K562 (cell line): ENCODE results near the gene TLN1. TPM values are rescaled to one million over a fixed set of nuclear protein-coding genes. Genes with fewer than 3 reads are reported as not detected.
A peak's percentile ranks its signal among the peaks of the same experiment; 100 is the strongest.

ENCODE experiments used
- BCL6 ChIP-seq: fragments of 250-450 bp; sonication (Bioruptor Pico); IDR thresholded peaks from 2 replicates; pipeline ENCODE4 v1.4.0; 2020
- CC2D1A ChIP-seq: fragments of 450-650 bp; IDR thresholded peaks from 2 replicates; pipeline ENCODE4 v1.6.1; 2017; ENCODE audit warnings: mild to moderate bottlenecking
- MTA2 ChIP-seq: fragments of 450-650 bp; IDR thresholded peaks from 2 replicates; pipeline ENCODE4 v1.6.1; 2016; ENCODE audit warnings: low read depth
- STAT5A ChIP-seq: IDR thresholded peaks from 2 replicates; pipeline ENCODE4 v1.6.1; 2012; ENCODE audit warnings: low read length, inconsistent platforms, borderline replicate concordance
- polyA plus RNA-seq, 8 experiments: library from polyadenylated mRNA; depleted of rRNA in 4 of 8; stranded (reverse) in 5 of 8; unstranded in 3 of 8; fragments of >200 nt; fragmentation: Nextera tagmentation in 2 of 8; fragmentation: Illumina TruSeq in 1 of 8; extraction: Ambion mirVana in 2 of 8; extraction: Trizol in 1 of 8; gene quantifications; 2 replicates each; pipeline versions ENCODE4 v1.2.1 to v1.2.3, GENCODE V29; 2011 to 2014; ENCODE audit warnings: inconsistent platforms in 1 of 8, missing spikeins in 1 of 8
- total RNA-seq, 7 experiments: library from RNA; depleted of rRNA in 6 of 7; stranded (reverse); fragments of >200 nt in 6 of 7; fragmentation: Illumina TruSeq in 2 of 7; extraction: Trizol in 2 of 7; gene quantifications; 2 replicates each; pipeline versions ENCODE4 v1.2.1 to v1.2.3, GENCODE V29; 2011 to 2021; ENCODE audit warnings: low replicate concordance in 1 of 7
- TF ChIP-seq, protein P1 (sequence below): fragments of 250-450 bp; sonication (Bioruptor Pico); IDR thresholded peaks from 2 replicates; pipeline ENCODE4 v1.4.0; 2020
- TF ChIP-seq, protein P2 (sequence below): sonication (generic); formaldehyde crosslinking; IDR thresholded peaks from 2 replicates; pipeline ENCODE4 v1.8.0; 2023; ENCODE audit warnings: mild to moderate bottlenecking, missing genetic modification reagents
- TF ChIP-seq, protein P3 (sequence below): sonication (generic); formaldehyde crosslinking; IDR thresholded peaks from 2 replicates; pipeline ENCODE4 v1.8.1; 2023; ENCODE audit warnings: missing genetic modification reagents, mild to moderate bottlenecking, borderline replicate concordance
- TF ChIP-seq, protein P4 (sequence below): fragments of 450-650 bp; IDR thresholded peaks from 2 replicates; pipeline ENCODE4 v1.6.1; 2016; ENCODE audit warnings: low read depth

The TLN1 gene
- total and polyA plus RNA-seq, 9 of the 15 experiments (the other 6 are each of a cell fraction or from before 2014, with no cell fraction given) = 3.6 to 240 (median 54.8) TPM

DNA sequence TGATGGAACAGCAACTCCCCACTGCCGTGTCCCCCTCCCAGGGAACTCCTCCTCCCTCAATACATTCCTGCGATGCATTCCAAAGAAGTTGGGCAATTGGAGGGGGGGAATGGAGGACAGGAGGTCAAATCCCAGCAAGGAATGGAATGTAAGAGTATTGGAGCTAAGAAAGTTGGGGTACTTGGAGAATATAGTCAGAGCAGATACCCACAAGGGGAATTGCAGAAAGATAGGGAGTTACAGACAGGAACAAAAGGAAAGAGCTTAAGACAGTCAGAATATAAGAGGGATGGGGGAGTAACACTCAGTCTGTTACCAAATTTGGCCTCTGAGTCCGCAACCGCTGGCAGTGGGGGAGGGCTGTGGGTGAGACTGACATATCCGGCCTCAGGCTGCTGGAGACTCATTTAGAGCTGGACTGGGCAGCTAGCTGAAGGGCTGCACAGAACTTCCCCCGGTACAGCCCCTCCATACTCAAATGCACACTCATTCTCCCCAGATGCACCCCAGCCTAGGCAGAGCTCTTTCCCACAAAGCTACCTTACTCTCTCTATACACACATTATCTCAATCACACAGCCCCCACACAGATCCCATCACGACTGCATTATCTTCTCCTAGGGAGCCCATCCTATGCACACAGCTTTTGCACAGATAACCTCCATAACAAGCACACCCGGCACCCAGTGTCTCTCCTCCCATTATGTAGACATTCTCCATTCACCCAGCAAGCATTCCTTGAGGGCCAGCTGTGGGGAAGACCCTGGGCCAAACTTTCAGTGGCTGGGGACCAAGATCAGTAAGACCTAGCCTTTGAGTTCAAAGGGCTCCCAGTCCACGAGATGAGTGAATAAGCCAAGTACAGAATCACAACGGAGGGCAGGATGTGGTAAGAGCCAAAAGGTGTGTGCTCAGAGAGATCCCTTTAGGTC, 3.7 kb downstream of the TLN1 start (continued):
- TF ChIP-seq, protein P1, sequence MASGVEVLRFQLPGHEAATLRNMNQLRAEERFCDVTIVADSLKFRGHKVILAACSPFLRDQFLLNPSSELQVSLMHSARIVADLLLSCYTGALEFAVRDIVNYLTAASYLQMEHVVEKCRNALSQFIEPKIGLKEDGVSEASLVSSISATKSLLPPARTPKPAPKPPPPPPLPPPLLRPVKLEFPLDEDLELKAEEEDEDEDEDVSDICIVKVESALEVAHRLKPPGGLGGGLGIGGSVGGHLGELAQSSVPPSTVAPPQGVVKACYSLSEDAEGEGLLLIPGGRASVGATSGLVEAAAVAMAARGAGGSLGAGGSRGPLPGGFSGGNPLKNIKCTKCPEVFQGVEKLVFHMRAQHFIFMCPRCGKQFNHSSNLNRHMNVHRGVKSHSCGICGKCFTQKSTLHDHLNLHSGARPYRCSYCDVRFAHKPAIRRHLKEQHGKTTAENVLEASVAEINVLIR (CRISPR knock-in tag) = no peak
- TF ChIP-seq STAT5A (peak; percentile 73; the same call in 1 of the 2 replicates), CC2D1A (peak; percentile 88; the same call in 1 of the 2 replicates), BCL6 (no peak), MTA2 (peak; percentile 90)
- TF ChIP-seq, protein P2, sequence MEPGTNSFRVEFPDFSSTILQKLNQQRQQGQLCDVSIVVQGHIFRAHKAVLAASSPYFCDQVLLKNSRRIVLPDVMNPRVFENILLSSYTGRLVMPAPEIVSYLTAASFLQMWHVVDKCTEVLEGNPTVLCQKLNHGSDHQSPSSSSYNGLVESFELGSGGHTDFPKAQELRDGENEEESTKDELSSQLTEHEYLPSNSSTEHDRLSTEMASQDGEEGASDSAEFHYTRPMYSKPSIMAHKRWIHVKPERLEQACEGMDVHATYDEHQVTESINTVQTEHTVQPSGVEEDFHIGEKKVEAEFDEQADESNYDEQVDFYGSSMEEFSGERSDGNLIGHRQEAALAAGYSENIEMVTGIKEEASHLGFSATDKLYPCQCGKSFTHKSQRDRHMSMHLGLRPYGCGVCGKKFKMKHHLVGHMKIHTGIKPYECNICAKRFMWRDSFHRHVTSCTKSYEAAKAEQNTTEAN (CRISPR knock-in tag) = no peak
- TF ChIP-seq, protein P3, sequence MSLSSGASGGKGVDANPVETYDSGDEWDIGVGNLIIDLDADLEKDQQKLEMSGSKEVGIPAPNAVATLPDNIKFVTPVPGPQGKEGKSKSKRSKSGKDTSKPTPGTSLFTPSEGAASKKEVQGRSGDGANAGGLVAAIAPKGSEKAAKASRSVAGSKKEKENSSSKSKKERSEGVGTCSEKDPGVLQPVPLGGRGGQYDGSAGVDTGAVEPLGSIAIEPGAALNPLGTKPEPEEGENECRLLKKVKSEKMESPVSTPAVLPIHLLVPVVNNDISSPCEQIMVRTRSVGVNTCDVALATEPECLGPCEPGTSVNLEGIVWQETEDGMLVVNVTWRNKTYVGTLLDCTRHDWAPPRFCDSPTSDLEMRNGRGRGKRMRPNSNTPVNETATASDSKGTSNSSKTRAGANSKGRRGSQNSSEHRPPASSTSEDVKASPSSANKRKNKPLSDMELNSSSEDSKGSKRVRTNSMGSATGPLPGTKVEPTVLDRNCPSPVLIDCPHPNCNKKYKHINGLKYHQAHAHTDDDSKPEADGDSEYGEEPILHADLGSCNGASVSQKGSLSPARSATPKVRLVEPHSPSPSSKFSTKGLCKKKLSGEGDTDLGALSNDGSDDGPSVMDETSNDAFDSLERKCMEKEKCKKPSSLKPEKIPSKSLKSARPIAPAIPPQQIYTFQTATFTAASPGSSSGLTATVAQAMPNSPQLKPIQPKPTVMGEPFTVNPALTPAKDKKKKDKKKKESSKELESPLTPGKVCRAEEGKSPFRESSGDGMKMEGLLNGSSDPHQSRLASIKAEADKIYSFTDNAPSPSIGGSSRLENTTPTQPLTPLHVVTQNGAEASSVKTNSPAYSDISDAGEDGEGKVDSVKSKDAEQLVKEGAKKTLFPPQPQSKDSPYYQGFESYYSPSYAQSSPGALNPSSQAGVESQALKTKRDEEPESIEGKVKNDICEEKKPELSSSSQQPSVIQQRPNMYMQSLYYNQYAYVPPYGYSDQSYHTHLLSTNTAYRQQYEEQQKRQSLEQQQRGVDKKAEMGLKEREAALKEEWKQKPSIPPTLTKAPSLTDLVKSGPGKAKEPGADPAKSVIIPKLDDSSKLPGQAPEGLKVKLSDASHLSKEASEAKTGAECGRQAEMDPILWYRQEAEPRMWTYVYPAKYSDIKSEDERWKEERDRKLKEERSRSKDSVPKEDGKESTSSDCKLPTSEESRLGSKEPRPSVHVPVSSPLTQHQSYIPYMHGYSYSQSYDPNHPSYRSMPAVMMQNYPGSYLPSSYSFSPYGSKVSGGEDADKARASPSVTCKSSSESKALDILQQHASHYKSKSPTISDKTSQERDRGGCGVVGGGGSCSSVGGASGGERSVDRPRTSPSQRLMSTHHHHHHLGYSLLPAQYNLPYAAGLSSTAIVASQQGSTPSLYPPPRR (CRISPR knock-in tag) = no peak
- TF ChIP-seq, protein P4, sequence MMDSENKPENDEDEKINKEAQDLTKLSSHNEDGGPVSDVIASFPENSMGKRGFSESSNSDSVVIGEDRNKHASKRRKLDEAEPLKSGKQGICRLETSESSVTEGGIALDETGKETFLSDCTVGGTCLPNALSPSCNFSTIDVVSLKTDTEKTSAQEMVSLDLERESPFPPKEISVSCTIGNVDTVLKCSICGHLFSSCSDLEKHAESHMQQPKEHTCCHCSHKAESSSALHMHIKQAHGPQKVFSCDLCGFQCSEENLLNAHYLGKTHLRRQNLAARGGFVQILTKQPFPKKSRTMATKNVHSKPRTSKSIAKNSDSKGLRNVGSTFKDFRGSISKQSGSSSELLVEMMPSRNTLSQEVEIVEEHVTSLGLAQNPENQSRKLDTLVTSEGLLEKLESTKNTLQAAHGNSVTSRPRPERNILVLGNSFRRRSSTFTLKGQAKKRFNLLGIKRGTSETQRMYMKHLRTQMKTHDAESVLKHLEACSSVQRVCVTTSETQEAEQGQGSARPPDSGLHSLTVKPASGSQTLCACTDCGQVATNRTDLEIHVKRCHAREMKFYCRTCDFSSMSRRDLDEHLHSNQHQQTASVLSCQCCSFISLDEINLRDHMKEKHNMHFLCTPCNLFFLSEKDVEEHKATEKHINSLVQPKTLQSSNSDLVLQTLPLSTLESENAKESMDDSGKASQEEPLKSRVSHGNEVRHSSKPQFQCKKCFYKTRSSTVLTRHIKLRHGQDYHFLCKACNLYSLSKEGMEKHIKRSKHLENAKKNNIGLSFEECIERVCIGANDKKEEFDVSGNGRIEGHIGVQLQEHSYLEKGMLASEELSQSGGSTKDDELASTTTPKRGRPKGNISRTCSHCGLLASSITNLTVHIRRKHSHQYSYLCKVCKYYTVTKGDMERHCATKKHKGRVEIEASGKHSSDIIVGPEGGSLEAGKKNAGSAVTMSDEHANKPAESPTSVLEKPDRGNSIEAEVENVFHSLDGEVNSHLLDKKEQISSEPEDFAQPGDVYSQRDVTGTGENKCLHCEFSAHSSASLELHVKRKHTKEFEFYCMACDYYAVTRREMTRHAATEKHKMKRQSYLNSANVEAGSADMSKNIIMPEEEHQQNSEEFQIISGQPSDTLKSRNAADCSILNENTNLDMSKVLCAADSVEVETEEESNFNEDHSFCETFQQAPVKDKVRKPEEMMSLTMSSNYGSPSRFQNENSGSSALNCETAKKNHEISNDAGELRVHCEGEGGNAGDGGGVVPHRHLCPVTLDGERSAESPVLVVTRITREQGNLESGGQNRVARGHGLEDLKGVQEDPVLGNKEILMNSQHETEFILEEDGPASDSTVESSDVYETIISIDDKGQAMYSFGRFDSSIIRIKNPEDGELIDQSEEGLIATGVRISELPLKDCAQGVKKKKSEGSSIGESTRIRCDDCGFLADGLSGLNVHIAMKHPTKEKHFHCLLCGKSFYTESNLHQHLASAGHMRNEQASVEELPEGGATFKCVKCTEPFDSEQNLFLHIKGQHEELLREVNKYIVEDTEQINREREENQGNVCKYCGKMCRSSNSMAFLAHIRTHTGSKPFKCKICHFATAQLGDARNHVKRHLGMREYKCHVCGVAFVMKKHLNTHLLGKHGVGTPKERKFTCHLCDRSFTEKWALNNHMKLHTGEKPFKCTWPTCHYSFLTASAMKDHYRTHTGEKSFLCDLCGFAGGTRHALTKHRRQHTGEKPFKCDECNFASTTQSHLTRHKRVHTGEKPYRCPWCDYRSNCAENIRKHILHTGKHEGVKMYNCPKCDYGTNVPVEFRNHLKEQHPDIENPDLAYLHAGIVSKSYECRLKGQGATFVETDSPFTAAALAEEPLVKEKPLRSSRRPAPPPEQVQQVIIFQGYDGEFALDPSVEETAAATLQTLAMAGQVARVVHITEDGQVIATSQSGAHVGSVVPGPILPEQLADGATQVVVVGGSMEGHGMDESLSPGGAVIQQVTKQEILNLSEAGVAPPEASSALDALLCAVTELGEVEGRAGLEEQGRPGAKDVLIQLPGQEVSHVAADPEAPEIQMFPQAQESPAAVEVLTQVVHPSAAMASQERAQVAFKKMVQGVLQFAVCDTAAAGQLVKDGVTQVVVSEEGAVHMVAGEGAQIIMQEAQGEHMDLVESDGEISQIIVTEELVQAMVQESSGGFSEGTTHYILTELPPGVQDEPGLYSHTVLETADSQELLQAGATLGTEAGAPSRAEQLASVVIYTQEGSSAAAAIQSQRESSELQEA = no peak
